Medulla oblongata (tissue), 1 donor: Measurements from ENCODE around the gene FHL1.

Experiments
- DNase-seq: peaks from one replicate; pipeline ENCODE4 v3.0.0-alpha.2; 2015; ENCODE audit errors: extremely low spot score

FHL1 gene

DNA sequence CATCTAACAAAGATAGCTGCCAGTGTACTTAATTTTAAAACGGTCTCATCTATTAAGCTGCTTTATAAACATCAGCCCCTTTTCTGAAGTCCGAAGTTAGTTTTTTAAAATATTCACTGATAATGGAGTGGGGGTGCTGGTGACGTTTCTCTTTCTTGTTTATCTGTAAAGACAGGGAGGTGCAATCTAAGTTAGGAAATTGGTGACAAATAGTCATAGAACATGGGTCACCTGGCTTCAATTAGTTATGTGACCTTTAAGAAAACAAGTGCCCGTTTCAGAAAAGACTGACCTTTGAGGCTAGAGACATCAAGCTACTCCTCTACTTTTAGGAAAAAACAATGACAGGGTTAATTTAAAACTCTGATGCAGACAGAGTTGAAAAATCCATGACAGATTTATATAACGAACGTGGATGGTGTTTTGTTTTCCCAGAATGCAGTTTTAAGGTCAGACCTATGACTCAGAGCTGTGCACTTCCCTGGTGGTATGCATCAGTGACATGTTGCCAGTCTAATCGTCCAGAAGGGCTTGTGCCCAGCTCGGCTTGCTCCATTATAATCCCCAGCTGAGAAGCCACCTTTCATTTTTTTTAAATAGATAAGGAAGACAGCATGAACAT is 38.2 kb downstream of the FHL1 start:
- no peak for DNase-seq

DNA sequence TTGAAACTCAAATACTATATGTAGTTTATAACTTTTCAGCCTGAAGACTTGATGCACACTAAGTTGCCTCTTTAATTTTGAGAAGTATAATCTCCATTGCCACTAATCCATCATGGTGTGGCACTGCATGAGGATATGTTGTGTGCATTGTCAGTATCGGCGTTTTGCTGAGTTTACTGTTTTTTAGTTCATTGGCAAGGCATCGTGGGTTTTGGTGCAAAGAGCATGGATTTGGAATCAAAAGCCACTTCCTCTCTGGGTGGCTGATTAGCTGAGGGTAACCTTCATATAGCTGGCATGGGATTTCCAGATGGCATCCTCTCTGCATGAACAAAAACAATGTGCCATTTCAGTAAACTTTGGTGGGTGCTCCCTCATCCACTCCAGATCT is 38.7 kb downstream of the FHL1 start:
- no peak for DNase-seq

DNA sequence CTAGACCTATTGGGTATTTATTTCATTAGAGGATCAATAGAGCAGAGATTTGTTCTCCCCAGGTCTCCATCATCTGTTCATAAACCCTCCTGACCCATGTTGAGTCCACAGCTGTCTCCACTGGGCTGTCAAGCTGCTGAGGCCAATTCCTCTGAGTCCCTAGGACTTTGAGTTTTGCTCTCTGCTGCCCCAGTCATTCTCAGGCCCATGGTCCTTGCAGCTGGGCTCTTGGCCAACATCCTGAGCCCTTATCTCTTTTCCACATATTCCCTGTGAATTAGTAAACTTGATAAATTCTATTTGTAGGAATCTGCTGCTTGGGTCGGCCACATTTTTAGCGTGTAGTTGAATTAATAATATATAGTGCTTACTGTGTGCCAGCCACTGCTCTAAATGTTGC is 41.9 kb downstream of the FHL1 start:
- no peak for DNase-seq

DNA sequence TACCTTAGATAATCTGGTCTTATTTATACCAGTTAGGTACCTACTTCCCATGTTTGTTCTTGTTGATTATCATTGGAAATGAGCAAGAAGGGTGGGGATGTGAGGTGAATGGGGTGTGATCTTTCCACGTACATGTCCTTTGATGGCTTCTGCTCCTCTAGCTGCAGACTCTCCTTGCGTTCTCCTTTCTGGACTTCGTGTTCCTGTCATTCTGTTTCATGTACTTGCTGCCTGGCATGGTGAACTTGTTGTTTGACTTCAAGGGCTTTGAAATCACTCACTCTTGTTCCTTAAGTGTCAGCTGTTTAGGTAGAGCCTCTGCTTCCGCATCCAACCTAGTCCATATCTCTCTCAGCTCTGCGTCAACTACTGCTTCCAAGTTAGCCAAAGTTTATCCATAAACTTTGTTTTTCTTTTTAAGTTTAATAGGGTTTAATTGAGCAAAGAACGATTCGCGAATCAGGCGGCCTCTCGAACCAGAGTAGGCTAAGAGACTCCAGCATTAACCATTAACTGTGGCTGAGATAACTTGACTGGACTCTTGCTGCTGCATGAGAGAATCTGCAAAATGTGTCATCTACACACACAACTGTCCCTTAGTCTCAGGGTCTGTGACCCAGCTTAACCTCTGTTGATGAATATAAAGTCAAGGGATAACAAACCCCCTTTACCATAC is 42.8 kb downstream of the FHL1 start:
- no peak for DNase-seq

DNA sequence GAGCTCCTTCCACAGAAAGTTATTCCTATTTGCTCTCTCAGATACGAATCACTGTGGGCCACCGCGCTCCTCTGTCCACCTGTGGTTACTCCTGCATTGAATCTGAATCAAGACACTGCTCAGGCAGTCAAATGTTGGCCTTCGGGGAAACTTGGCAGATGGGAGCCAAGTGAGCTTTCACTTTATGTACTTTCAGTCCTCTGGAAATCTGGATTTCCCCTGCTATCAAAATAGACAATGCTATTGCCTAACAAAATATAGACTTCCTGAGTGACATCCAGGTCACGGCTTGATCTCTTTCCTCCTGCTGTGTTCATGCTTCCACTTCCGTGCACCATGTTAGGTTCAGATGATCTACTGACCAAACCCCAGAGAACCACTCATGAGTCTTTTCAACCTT is 43.8 kb downstream of the FHL1 start:
- no peak for DNase-seq

DNA sequence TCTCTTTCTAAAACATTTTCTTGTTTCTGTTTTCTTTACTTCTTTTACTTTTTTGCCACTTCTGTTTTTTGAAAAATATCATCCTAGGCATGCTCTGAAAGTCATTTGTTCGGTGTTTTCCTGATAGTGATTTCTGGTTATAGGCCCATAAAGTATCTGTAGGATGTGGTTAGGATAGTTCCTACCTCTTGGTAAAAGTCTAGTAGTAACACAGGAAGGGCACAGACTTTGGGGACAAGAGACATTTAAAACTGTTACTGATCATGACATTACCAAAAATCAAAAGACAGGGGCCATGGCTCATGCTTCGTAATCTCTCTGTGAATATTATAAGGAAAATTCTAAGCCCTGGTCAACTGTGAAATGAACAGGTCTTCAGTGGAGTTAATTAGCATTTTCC is 44.8 kb downstream of the FHL1 start:
- no peak for DNase-seq

DNA sequence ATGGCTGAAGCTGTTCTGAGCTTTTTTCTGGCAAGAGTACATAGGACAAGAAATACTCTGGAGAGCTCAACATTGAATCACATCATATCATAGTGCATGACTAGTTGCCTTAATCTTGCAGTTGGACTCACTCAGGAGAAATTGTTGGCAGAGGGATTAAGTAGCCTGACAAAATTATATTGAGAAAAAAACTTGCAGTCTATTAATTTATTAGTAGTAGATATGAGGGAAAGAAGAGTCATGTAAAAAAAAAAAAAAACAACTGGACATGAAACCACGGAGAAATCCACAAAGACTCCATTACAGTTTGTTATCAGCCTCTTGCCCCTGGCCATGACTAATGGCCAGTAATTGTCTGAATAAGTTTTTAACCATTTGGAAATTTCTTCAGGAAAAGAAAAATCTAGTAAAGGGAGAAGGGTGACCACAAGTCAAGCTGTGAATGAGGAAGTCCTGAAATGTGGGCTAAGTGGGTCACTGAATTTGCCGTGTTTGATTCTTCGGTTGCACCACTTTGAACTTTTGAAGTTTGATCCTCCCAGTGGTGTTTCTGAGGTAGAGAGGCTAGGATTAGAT is 45.6 kb downstream of the FHL1 start:
- DNase-seq, result no peak

DNA sequence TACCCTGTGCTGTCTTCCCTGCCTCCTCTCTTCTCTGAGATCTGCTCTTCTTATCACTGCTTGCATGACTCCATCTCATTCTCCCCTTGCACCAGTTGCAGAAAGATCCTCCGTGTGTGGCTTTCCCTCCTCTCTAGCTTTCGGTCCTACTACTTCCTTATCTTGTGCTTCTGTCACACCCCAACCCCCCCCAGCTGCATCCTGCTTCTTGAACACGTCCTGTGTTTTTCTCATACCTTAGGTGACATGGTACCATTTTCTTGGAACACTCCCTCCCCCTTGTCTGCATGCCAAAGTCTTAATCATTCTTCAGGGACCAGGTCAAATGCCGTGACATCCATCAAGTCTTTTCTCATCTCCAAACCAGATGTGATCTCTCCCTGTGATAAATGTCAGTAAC is 46.4 kb downstream of the FHL1 start:
- DNase-seq, result no peak

DNA sequence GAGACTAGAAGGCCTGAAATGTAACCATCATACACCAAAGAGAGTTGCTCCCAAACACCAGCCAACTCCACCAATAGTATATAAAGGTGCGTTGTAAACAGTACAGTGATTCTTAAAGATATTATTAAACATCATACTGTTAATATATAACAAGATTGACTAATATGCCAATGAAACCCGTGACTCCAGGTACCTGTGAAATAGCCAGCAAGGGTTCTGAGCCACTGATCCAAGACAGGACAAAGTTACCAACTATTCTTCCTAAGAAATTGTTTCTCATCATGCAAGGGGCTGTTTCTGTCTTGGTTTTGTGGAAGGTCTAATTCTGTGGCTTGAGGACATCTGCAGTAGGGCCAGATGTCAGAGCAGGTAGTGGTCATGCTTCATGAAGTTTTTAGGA is 47.2 kb downstream of the FHL1 start:
- DNase-seq, result no peak

DNA sequence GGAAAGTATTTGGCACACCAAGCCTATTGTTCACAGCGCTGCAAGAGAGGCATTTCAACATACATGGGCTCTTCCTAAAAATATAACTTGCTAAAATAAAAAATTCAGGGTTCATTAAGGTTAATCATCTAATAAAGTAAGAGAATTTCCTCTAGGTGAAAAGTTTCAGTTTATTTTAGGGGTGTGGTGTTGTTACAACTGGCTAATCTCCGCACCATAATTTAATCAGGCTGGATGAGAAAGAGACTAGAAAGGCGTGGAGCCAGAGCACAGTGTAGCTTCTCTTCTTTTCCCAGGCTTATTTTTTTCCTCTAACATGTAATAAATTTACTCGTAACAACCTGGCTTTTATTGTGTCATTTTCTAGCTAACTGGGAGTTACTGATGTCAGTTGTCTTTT is 47.9 kb downstream of the FHL1 start:
- no peak for DNase-seq

DNA sequence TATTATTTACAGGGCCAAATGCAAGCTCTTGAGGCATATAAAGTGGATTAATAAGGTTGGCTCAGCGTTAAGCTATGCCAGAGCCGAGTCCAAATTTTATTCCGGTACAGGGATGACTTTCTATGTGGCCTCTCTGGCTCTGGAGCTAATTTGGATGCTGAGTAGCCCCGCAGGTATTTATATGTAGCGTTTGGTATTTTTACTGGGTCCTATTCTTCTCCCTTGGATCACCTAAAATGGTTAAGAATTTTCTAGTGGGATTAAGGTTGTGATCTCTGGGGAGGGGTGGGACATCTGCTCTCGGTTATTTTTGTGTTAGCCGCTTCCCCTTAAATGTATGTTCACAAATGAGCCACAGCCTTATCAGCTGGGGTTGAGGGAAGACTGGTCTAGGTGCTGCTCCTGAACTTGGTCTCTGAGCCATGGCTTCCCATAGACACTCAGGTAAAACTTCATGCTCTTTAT is 49.4 kb downstream of the FHL1 start:
- no peak for DNase-seq

DNA sequence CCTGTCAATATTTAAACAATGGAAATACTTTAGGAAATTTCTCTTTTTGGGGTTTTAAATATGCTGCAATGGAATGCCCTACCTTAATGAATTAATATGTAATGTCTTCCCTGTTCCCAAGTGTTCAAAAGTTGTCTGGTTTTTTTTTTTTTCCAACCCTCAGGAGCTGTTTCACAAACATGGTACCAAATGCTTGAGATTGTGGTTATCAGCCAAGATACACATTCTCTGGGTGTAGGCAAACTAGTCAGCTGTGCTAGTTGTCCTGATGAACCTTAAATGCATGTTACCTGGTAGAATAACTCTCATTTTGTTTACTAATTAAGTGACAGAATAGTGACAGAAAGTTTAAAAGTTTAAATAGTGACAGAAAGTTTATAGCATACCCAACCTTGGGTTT is 50.7 kb downstream of the FHL1 start:
- no peak for DNase-seq

DNA sequence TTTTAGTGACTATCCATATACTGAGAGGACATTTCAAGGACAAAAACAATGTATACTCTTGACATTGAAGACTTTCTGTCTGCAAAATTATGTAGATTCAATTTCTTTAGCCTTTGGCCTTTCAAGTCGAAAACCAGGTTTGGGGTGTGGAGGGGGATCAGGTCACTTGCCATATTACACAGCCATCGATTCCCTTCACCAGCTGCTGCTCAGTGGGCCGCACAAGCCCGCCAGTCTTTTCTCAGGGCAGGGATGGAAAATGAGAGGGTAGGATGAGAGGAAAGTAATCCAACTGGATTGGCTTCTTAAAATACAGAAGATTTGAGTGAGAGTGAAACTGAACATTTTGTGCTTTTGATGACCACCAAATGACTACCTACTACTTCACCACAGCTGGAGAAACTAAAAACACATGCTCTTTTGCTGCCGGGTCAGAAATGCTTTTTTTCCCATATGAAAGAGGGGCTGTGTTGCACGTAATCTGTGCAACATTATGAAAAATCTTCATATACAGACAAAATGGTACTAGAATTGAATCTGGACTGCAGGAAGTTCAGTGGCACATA is 51.4 kb downstream of the FHL1 start:
- DNase-seq, result no peak

DNA sequence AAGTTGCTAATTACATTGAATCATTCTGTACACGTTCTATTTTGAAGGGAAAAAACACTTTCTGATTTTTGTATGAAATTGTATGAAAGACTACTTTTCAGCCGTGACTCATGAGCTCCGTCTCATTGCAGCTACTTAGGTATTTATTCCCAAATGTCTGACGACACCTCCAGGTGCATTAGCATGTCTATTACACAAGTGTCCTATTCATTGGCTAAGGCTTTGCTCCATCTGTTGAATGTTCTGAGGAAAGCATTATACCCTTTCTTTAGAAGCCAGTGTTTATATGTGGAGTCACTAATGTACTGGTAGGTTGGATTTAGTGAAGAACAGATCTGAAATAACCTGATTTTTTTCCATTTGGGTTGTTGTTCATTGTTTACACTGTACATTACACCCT is 52.0 kb downstream of the FHL1 start:
- DNase-seq, result no peak

DNA sequence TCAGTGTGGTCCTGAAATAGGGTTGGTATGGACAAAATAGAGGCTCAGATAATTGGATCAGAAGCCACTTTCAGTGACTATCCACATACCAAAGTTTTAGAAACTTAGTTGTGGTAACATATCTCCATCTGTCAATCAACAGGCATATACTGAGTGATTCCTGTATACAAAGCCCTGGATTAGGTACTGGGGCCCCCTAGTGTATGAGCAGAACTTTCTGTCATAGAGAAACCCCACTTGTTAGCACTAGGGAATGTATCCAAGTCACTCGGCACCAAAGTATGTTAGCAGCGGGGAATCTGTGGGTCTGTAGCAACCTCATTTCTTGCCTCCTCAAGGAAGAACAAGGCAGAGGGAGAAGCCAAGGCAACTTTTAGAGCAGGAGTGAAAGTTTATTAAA is 53.1 kb downstream of the FHL1 start:
- no peak for DNase-seq

DNA sequence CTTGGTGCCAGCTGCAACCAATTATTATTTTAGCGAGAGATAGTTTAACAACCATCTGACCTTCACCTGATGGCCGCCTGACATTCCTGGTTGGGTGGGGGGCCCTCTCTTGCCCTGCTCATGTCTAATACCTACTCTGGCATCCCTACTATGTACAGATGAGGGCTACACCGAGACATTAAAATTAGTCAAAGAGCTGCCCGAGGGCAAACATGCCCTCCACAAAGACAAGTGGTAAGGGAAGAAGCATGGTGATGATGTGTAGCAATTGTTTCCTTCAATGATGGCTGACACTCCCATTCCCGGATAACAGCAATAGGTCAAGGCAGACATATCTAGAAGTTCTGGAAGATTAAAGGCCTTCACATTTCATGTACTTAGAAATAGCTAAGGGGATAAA is 54.3 kb downstream of the FHL1 start:
- no peak for DNase-seq

DNA sequence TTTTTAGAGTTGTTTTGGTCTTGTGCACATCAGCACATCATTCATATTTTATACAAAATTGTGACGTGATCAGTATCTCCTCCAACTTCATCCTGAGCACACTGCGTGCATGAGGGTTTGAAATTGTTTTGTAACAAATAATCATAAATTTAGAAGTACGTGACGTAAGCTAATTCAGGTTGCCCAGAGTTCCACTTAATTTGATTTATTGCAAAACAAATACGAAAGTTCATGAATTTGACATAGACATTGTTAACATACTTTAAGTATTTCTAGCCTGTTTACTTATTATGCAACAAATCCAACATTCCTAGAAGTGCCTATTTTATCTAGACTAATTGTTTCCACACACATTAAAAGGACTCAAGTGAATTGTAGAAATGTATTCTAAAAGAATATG is 55.6 kb downstream of the FHL1 start:
- no peak for DNase-seq

DNA sequence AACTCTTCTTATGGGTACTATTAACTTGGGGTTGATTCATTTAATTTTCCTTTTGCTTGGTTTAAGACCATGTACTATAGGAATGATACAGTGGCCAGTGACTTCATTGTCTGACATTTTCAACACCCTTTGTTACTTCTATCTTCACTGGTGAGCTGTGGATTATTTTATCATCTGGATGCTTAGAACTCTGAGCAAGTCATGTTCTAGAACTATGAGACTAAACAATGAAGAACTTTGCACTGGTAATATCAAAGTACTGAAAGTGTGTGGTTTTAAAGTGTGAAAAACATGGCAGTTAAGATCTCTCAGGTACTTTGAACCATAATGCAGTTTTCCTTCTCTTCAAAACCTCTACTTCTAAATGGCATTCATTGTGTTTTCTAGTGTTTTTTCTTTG is 56.1 kb downstream of the FHL1 start:
- DNase-seq, result no peak

DNA sequence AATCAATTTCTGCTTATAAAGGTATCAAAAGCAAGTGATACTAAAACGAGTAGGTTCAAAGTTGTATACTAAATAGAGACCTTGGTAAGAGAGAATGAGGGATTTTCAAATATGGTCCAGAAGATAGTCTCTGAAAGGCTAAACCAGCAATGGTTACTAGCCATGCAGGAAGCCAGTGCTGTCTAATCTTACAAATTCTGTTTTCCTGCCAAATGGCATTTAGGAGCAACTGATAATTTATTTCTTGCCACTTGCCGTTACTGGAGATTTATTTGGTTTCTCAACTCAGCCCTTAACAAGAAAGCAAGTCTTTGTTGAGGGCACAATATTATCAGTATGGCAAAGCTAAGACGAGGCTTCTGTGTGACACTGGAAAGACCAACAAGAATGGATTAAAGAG is 56.6 kb downstream of the FHL1 start:
- no peak for DNase-seq

DNA sequence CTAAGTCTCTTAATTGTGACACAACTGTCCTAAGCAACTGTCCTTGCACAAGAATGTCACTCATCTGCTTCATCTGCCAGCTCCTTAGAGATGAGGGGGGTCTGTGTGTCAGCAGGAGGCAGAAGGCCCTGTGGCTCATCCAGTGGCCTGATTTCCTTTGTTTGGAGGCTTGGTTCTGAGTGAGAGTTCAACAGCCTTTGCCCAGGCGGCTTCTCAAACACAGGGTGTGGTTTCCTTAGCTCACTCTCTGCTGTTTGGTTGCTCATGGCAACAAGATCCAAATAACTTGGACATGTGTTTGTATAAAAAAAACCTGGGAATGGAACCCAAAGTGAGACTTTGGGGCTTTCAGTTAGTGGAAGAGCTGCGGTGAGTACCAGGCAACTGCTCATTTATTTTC is 57.2 kb downstream of the FHL1 start:
- peak; percentile 23 for DNase-seq

DNA sequence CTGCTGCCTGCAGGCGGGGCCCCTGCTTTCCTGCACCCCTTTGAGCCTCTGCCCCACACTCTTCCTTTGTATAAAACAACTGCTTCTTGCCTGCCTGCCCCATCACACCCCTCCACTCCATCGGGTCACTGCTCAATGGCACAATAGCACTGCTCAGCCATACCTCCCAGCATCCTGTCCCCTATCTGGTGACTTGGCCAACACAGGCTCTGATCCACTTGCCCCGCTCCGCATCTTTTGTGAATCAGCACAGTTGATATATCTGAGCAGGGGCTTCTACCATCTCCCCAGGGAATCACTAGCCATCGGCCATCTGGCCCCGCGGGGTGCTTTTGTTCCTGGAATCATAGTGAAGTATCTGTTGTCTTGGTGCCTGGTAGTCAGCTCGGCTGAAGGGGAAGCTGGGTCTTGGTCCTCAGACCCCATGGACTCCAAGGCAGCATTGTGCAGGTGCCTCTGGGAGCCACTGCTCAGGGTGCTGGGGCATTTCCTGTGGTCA is 58.6 kb downstream of the FHL1 start:
- DNase-seq, result no peak

DNA sequence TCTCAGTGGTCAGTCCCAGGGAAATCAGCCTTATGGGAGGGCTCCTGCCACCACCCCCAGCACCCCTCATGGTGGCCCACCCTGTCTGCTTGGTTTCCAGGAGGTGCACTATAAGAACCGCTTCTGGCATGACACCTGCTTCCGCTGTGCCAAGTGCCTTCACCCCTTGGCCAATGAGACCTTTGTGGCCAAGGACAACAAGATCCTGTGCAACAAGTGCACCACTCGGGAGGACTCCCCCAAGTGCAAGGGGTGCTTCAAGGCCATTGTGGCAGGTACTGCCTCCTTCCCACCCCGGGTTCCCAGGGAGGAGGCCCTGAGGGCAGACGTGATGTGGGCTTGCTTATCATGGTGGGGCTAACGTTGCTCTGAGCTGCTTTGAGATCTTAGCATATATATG is 59.6 kb downstream of the FHL1 start:
- DNase-seq, result no peak

DNA sequence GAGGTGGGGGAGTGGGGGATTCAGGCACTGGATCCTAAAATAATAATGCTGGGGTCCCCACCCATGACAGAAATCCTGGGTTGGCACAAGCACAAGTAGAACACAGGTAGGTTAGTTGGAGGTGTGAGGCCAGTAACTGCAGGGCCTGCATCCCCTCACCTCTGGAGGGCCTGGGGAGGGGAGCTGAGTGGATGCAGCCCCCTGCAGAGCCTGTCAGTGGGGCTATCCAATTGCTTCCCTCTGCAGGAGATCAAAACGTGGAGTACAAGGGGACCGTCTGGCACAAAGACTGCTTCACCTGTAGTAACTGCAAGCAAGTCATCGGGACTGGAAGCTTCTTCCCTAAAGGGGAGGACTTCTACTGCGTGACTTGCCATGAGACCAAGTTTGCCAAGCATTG is 60.2 kb downstream of the FHL1 start:
- DNase-seq, result no peak
